ELR (cell line): ENCODE data around the gene CACNB1.
A peak's percentile ranks its signal among the peaks of the same experiment; 100 is the strongest.

Experiments
- DNase-seq: peaks from one replicate; pipeline ENCODE4 v3.0.0-alpha.2; 2015; ENCODE audit warnings: low read depth

Gene CACNB1

GRCh38 chr17:39197380-39198185 lies at the start of gene CACNB1:
TSS of gene CACNB1 (minus strand) at chr17:39197669. CDS start at chr17:39197495, 174 bp downstream.
- peak; percentile 88 for DNase-seq

DNA sequence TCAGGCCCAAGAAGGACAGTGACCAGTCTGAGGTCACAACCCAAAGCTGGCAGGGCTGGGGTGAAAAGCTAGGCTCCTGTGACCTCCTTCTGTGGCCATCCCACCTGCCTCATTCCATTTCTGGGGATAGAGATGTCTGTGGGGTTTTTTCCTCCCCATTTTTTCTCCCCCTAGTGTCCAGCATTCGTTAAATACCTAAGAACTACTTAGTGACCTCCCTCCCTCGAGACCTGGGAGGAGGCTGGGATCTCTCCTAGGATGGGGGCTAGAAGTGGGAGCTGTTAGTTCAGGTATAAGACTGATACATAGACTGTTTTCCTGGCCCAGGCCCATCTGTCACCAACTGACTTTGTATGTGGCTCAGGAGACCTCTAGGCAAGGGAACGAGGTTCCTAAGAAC lies 48.8 kb upstream of the CACNB1 start:
- DNase-seq: peak; percentile 37

GRCh38 chr17:39244600-39245570 lies 47.4 kb upstream of the CACNB1 start:
- peak; percentile 85 for DNase-seq

- no peak for DNase-seq
Measured at GRCh38 chr17:39244016-39244599, 46.6 kb upstream of the CACNB1 start.

- no peak for DNase-seq
Measured at GRCh38 chr17:39243155-39243554, 45.7 kb upstream of the CACNB1 start.

DNA sequence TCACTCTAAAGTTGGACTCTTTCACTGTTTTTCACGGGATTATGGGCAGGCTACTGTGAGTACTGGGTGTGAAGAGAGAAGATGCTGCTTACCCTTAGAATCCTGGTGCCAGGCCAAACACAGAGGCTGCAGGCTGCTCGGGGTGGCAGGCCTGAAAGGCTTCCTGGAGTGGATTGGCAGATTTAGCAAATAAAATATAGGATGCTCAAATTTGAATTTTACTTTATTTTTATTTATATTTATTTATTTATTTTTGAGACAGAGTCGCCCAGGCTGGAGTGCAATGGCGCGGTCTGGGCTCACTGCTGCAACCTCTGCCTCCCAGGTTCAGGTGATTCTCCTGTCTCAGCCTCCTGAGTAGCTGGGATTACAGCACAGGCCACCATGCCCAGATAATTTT lies 43.2 kb upstream of the CACNB1 start:
- no peak for DNase-seq

DNA sequence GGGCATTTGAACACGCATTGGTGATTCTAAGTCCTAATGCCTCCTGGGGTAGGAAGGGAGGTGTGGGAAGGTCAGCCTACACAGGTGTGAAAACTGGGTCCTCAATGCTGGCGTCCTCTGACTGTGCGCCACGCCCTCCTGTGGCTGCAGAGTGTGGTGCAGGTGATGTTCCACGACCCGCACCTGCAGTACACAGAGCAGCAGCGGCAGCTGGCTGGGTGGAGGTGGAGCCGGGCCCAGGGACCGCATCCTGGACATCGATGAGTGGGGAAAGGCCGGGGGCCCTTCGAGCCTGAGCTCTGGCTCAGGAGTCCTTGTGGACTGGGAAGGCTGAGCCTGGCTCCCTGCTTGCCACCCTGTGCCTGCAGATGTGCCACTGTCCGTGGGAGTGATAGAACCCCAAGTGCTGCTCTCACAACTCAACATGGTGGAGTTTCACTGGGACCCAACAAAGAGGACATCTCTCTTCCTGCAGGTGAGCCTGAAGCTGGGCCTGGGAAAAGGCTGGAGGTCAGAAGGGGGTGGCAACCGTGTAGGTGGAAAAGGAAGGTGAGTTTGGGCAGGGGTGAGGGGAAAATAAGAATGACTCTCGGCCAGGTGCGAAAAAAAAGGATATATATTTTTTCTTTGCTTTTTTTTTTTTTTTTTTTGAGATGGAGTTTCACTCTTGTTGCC lies 42.3 kb upstream of the CACNB1 start:
- peak; percentile 46 for DNase-seq

DNA sequence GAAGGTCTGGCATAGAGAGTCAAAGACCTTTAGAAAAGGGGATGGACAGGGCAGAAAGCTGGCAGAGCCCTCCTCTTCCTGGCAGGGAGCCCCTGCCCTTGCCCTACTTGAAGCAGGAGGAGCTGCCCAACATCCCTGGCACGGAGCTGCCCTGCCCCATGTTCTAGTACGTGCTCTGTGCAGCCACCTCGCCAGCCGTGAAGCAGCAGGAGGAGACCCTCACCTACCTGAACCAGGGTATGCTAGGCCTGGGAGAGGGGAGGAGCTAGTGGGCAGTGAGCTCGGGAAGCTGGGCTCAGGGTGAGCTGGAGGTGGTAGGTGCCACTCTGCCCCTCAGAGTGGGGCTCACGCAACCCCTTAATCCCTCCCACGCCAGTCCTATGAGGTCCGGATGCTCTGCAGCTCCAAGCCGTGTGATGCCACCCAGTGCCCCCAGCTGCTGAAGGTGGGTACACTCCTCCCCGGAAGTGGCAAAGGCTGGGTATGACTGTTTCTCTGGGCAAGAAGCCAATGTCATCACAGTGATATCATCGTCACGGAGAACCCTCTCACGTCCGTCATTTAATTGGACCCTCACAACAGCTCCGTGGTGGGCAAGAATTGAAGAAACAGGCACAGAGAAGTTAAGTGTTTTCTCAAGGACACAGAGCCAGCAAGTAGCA lies 41.0 kb upstream of the CACNB1 start:
- peak; percentile 63 for DNase-seq

GRCh38 chr17:39237586-39237985 lies 40.1 kb upstream of the CACNB1 start:
- no peak for DNase-seq

DNA sequence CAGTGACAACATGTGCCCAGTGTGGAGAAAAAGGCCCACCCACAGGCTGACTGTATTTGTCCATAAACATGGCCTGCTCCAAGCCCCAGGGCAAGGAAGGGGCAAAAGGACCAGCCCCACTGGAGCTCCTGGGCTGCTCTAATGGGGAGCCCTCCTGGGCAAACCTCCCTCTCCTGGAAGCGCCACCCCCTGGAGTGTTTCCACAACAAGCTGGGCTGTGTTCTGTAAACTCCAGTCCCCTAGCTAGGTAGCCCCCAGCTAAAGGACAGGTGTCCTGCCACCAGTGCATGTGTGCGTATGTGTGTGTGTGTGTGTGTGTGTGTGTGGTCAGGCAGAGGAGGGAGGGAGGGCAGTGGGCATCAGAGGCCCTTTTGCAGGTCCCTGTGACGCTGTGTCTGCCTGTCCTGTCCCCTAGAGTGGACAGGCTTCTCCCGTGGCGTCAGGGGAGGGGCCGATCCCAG lies 39.5 kb upstream of the CACNB1 start:
- no peak for DNase-seq

GRCh38 chr17:39236450-39236927 lies 39.0 kb upstream of the CACNB1 start:
- DNase-seq: no peak

GRCh38 chr17:39235555-39236449 lies 38.3 kb upstream of the CACNB1 start:
- DNase-seq: peak; percentile 80

GRCh38 chr17:39231591-39232551 lies 34.4 kb upstream of the CACNB1 start:
- peak; percentile 50 for DNase-seq

- DNase-seq: no peak
Measured at GRCh38 chr17:39231091-39231561, 33.7 kb upstream of the CACNB1 start.

- DNase-seq: no peak
Measured at GRCh38 chr17:39230361-39230760, 32.9 kb upstream of the CACNB1 start.

GRCh38 chr17:39229274-39229913 lies 31.9 kb upstream of the CACNB1 start:
- peak; percentile 81 for DNase-seq

- no peak for DNase-seq
Measured at GRCh38 chr17:39227364-39227919, 30.0 kb upstream of the CACNB1 start.
